NCI-H1930 (cell line): ENCODE data around the gene ZNF26.
"Not testable (repeated sequence)": the region's sequence is repeated elsewhere in the genome, so short reads cannot be mapped to it uniquely, and the experiment has no call there.

Experiments used
- DNase-seq, 2 experiments: peaks; one replicate each; lab custom pipeline; 2025; lab: John Stamatoyannopoulos, UW

Gene ZNF26

DNA sequence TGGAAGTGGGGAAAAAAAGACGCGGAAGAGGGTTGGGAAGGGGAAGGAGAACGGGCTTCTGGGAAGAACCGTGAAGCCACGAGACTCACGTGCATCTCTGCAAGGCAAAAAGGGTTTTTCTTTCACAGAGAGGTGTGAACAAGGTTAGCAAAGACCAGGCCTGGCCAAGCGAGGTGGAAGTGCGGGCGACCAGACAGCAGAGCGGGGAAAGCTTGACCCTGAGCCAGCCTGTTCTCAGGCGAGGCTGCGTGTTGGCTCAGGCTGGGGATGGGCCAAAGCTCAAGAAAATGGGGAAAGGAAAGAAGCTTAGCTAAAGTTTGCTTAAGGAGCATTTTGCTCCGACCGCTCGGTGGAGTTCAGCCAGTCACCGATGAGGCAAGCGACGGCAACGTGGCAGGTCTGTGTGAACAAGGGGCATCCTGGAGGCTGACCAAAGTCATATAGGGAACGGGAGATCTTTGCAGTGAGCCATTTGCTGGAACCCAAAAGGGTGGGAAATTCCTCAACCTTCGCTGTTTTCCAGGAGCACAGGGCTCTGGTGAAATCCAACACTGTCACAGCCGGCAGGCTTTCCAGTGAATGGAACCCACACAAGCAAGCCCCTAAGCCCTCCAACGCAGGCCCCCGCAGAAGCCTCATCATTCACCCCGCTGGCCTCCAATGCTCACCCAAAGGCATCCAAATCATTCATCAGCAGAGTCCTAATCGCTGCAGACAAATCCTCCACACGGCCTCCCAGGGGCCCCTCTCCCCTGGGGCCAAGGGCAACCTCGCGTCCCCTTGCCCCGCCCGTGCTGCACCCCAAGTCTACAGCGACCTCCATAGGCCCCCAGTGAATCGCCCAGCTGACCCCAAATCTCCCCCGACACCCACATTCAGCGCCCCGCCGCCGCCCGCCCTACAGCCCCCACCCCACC, 30.8 kb upstream of the ZNF26 start:
- peak; percentile 8 to 39 for DNase-seq

- DNase-seq = peak; percentile 87 to 94
Observed at GRCh38 chr12:132956011-132956788, 30.0 kb upstream of the ZNF26 start, which contains the start of gene ZNF605. ZNF605 (minus strand) TSS chr12:132956306; CDS start chr12:132945635, 10,671 bp downstream.

GRCh38 chr12:132961790-132962189, 24.4 kb upstream of the ZNF26 start:
- not testable (repeated sequence) for DNase-seq

GRCh38 chr12:132963947-132964346, 22.2 kb upstream of the ZNF26 start:
- not testable (repeated sequence) for DNase-seq

GRCh38 chr12:132965796-132966195, 20.4 kb upstream of the ZNF26 start:
- DNase-seq = no peak

DNA sequence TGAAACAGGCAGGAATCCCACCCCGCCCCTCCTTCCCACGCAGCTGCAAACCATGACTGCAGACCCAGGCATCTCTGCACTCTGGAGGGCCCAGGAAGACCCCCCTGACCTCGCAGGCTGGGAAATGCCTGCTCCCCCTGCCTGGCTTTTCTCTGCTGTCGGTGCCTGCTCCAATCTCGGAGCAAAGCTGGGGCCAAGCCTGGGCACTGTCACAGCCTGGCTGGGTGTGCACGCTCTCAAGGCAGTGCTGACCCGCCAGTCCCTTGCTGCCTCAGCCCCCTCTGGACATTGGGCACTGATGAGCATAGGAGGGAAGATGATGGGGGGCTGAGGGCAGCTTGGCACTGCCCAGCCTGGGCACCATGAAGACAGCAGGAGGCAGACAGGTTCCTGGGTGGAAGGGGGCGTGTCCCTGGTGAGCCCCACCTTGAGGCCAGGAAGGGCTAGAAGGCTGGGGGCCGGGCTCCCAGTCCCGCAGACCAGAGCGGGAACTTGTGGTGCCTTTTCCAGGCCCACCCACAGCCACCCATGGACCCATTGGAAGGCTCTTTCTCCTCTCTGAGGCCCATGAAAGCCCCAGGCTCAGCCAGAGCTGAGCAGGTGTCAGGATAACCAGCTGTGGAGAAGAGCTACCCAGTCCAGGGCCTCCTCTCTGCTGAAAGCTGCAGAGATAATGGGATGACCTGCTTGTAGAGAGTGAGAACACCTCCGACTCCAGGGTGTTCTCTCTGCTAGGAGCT, 19.3 kb upstream of the ZNF26 start:
- no peak for DNase-seq

DNA sequence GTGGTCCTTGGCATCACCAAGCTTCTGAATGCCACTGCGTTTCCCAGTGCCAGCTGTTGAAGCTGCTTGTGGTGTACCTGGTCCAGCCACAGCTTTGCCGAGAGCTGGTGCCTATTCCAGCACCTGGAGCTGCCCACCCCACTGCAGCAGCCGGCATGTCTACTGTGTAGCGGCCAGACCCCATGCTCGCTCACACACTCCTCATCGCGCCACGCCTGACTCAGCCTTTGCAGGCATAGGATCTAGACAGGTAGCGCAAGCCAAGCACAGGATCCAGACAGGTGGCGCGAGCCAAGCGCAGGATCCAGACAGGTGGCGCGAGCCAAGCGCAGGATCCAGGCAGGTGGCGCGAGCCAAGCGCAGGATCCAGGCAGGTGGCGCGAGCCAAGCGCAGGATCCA, 18.4 kb upstream of the ZNF26 start:
- DNase-seq = no peak

DNA sequence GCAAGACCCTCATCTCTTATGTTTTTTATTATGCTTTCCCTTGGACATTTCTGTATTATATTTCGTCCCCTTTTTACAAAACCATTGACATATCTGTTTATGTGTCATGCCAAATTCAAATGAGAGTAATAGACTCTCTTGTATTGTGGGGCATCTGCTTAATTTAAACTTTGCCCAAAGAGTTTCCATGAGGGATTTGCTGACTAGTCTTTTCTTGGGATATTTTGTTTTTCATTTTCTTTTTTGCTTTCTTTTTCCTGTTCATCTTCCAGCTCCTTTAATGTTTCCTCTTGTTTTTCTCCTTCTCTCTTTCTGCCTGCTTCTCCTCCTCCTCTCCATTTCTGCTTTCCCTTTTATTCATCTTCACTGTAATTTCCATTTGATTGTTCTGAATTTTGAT, 13.8 kb upstream of the ZNF26 start:
- no peak for DNase-seq

GRCh38 chr12:132976870-132977269, 9.3 kb upstream of the ZNF26 start:
- DNase-seq = peak in 1 of 2 experiments; percentile 40

DNA sequence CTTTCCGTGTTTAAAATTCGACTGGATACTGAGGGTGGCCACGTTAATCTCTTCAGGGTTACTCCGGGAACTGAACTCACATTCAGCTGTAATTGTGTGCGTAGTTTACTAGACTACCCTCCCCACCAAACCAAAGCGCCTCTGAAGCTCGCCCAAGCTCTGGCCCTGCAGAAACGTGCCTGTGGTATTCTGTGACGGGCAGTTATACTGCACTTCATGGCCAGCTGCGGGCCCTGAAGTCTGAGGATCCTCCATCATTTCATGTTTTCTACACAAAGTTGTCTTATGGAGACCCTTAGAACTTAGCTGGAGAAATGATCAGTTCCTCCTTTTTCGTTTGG, 688 bp downstream of the ZNF26 start:
- no peak for DNase-seq

GRCh38 chr12:132998741-132999140, 12.6 kb downstream of the ZNF26 start:
- DNase-seq = no peak

DNA sequence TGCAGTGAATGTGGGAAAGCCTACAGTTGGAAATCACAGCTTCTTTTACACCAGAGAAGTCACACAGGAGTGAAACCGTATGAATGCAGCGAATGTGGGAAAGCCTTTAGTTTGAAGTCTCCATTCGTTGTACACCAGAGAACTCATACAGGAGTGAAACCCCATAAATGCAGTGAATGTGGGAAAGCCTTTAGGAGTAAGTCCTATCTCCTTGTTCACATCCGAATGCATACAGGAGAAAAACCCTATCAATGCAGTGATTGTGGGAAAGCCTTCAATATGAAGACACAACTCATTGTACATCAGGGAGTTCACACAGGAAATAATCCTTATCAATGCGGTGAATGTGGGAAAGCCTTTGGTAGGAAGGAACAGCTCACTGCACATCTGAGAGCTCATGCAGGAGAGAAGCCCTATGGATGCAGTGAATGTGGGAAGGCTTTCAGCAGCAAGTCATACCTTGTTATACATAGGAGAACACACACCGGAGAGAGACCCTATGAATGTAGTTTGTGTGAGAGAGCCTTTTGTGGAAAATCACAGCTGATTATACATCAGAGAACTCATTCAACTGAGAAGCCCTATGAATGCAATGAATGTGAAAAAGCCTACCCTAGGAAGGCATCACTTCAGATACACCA, 24.6 kb downstream of the ZNF26 start:
- DNase-seq = no peak

GRCh38 chr12:133023566-133023965, 37.4 kb downstream of the ZNF26 start:
- DNase-seq = no peak

- DNase-seq = no peak
Observed at GRCh38 chr12:133026996-133027395, 40.8 kb downstream of the ZNF26 start.

GRCh38 chr12:133037207-133038005, 51.2 kb downstream of the ZNF26 start, which contains the start of gene ZNF84:
ZNF84 (plus strand) TSS chr12:133037509; CDS start chr12:133041468, 3,959 bp downstream.
- DNase-seq = peak; percentile 95 to 96

DNA sequence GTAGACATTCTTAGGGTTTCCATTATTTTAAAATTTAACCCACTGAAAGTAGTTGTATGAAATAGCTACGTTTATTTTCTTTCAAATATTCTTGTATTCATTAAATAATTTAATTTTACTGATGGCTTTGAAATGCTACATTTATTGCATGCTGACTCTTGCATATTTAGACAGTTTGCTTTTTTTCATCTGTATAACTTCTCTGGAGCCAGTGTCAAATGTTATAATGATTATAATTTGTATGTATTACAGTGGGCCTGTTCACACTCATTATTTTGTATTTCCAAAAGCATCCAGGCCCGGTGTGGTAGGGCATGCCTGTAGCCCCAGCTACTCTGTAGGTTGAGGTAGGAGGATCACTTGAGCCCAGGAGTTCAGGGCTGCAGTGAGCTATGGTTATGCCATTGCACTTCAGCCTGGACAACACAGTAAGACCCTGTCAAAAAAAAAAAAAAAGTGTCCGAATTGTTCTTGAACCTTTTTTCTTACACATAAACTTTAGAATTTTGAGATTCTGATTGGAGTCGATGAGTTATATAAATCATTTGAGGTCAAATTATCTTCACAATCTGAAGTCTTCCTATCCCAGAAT, 52.0 kb downstream of the ZNF26 start:
- no peak for DNase-seq

DNA sequence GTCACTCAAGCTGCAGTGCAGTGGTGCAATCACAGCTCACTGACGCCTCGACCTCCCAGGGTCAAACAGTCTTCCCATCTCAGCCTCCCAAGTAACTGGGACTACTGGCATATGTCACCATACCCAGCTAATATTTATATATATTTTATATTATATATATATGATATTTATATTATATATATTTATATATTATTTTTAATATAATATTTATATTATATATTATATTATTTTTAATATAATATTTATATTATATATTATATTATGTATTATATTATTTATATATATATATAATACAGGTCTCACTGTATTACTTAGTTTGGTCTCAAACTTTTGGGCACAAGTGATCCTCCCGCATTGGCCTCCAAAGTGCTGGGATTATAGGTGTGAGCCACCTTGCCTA, 60.5 kb downstream of the ZNF26 start:
- DNase-seq = no peak

GRCh38 chr12:133057446-133057845, 71.3 kb downstream of the ZNF26 start:
- no peak for DNase-seq

- DNase-seq = no peak
Observed at GRCh38 chr12:133058203-133059113, 72.3 kb downstream of the ZNF26 start.
